HEK293 (cell line): ENCODE measurements around the gene AUH.

Experiments
- CTCF ChIA-PET: fragments of 350-600 bp; formaldehyde crosslinking; extraction: SDS; loops from one replicate; lab custom pipeline; 2021; ENCODE audit warnings: antibody characterized with exemption; lab: Yijun Ruan, JAX
- POLR2A ChIA-PET: fragments of 300-600 bp; formaldehyde crosslinking; extraction: SDS; loops from one replicate; lab custom pipeline; 2020; ENCODE audit warnings: antibody characterized with exemption, inconsistent platforms; lab: Yijun Ruan, JAX
- H3K27ac ChIP-seq: fragments of 200-500 bp; sonication (Bioruptor generic); 2 replicates; pipeline ENCODE4 v1.5.1; 2014; ENCODE audit warnings: low read depth, low read length, control low read depth, inconsistent platforms; ENCODE audit errors: extremely low read depth
- H3K36me3 ChIP-seq, 2 experiments: fragments of 200-500 bp in 1 of 2; sonication (Bioruptor generic) in 1 of 2; 1 replicate in 1 of 2; 2 replicates in 1 of 2; pipeline ENCODE4 v1.5.1; 2014 to 2017; ENCODE audit warnings: inconsistent platforms in 2 of 2, low read length in 2 of 2; ENCODE audit not compliant: control insufficient read depth in 2 of 2, insufficient read depth in 1 of 2
- H3K4me1 ChIP-seq: fragments of 200-500 bp; sonication (Bioruptor generic); 2 replicates; pipeline ENCODE4 v1.5.1; 2014; ENCODE audit warnings: mild to moderate bottlenecking, low read length, inconsistent platforms; ENCODE audit not compliant: control insufficient read depth, insufficient read depth
- H3K4me3 ChIP-seq: 2 replicates; pipeline ENCODE4 v1.5.1; 2011; ENCODE audit warnings: low read depth, mild to moderate bottlenecking, control low read depth, low read length, moderate library complexity
- H3K9me3 ChIP-seq: fragments of 200-500 bp; sonication (Bioruptor generic); 2 replicates; pipeline ENCODE4 v1.5.1; 2014; ENCODE audit warnings: low read depth, low read length, inconsistent platforms; ENCODE audit not compliant: control insufficient read depth, insufficient read depth
- EGR2 ChIP-seq: fragments of 450-650 bp; formaldehyde crosslinking; IDR thresholded peaks from 2 replicates; pipeline ENCODE4 v1.5.1; 2016; ENCODE audit warnings: low read depth, missing biosample characterization, missing genetic modification characterization
- GLI2 ChIP-seq: fragments of 450-650 bp; formaldehyde crosslinking; IDR thresholded peaks from 2 replicates; pipeline ENCODE4; 2017; ENCODE audit warnings: missing biosample characterization, missing genetic modification characterization, low read depth, borderline replicate concordance
- GLIS1 ChIP-seq: fragments of 450-650 bp; formaldehyde crosslinking; IDR thresholded peaks from 2 replicates; pipeline ENCODE4 v1.5.1; 2016; ENCODE audit warnings: missing biosample characterization, missing genetic modification characterization
- KLF8 ChIP-seq: fragments of 450-650 bp; formaldehyde crosslinking; IDR thresholded peaks from 2 replicates; pipeline ENCODE4 v1.5.1; 2016; ENCODE audit warnings: missing biosample characterization, missing genetic modification characterization
- PRDM6 ChIP-seq: fragments of 450-650 bp; formaldehyde crosslinking; IDR thresholded peaks from 2 replicates; pipeline ENCODE4 v1.5.1; 2017; ENCODE audit warnings: missing biosample characterization, missing genetic modification characterization
- YY2 ChIP-seq: fragments of 450-650 bp; formaldehyde crosslinking; IDR thresholded peaks from 2 replicates; pipeline ENCODE4 v1.5.1; 2016; ENCODE audit warnings: missing biosample characterization, missing genetic modification characterization
- ZFP41 ChIP-seq: fragments of 450-650 bp; formaldehyde crosslinking; IDR thresholded peaks from 2 replicates; pipeline ENCODE4 v1.5.1; 2016; ENCODE audit warnings: missing biosample characterization, missing genetic modification characterization, borderline replicate concordance
- ZNF112 ChIP-seq: fragments of 450-650 bp; formaldehyde crosslinking; IDR thresholded peaks from 2 replicates; pipeline ENCODE4 v1.5.0; 2017; ENCODE audit warnings: missing biosample characterization, missing genetic modification characterization
- ZNF24 ChIP-seq: fragments of 450-650 bp; formaldehyde crosslinking; IDR thresholded peaks from 2 replicates; pipeline ENCODE4 v1.5.1; 2016; ENCODE audit warnings: missing biosample characterization, missing genetic modification characterization
- ZNF521 ChIP-seq: fragments of 450-650 bp; formaldehyde crosslinking; IDR thresholded peaks from 2 replicates; pipeline ENCODE4 v1.5.1; 2017; ENCODE audit warnings: missing biosample characterization, mild to moderate bottlenecking, missing genetic modification characterization
- ZNF548 ChIP-seq: fragments of 450-650 bp; formaldehyde crosslinking; IDR thresholded peaks from 2 replicates; pipeline ENCODE4 v1.5.1; 2016; ENCODE audit warnings: missing biosample characterization, missing genetic modification characterization
- ZNF580 ChIP-seq: fragments of 450-650 bp; formaldehyde crosslinking; IDR thresholded peaks from 2 replicates; pipeline ENCODE4 v1.5.1; 2016; ENCODE audit warnings: missing biosample characterization, missing genetic modification characterization
- ZNF585B ChIP-seq: fragments of 450-650 bp; formaldehyde crosslinking; IDR thresholded peaks from 2 replicates; pipeline ENCODE4 v1.5.1; 2016; ENCODE audit warnings: missing biosample characterization, missing genetic modification characterization
- ZNF600 ChIP-seq: fragments of 450-650 bp; formaldehyde crosslinking; IDR thresholded peaks from 2 replicates; pipeline ENCODE4 v1.5.1; 2016; ENCODE audit warnings: missing biosample characterization, missing genetic modification characterization
- ZNF621 ChIP-seq: fragments of 450-650 bp; formaldehyde crosslinking; IDR thresholded peaks from 2 replicates; pipeline ENCODE4 v1.5.1; 2017; ENCODE audit warnings: missing biosample characterization, missing genetic modification characterization
- ZNF664 ChIP-seq: fragments of 450-650 bp; formaldehyde crosslinking; IDR thresholded peaks from 2 replicates; pipeline ENCODE4 v1.5.1; 2016; ENCODE audit warnings: missing biosample characterization, missing genetic modification characterization
- ZNF768 ChIP-seq: fragments of 450-650 bp; formaldehyde crosslinking; IDR thresholded peaks from 2 replicates; pipeline ENCODE4 v1.5.1; 2018; ENCODE audit warnings: missing biosample characterization, mild to moderate bottlenecking, missing genetic modification characterization
- ZNF837 ChIP-seq: fragments of 450-650 bp; formaldehyde crosslinking; IDR thresholded peaks from 2 replicates; pipeline ENCODE4 v1.5.1; 2016; ENCODE audit warnings: missing biosample characterization, missing genetic modification characterization
- ZSCAN30 ChIP-seq: fragments of 450-650 bp; IDR thresholded peaks from 2 replicates; pipeline ENCODE4 v1.5.1; 2018; ENCODE audit warnings: missing biosample characterization, mild to moderate bottlenecking, missing genetic modification characterization, moderate library complexity
- TF ChIP-seq, protein P1 (sequence below): fragments of 450-650 bp; formaldehyde crosslinking; IDR thresholded peaks from 2 replicates; pipeline ENCODE4 v1.5.1; 2016; ENCODE audit warnings: missing biosample characterization, missing genetic modification characterization, borderline replicate concordance

The AUH gene

DNA sequence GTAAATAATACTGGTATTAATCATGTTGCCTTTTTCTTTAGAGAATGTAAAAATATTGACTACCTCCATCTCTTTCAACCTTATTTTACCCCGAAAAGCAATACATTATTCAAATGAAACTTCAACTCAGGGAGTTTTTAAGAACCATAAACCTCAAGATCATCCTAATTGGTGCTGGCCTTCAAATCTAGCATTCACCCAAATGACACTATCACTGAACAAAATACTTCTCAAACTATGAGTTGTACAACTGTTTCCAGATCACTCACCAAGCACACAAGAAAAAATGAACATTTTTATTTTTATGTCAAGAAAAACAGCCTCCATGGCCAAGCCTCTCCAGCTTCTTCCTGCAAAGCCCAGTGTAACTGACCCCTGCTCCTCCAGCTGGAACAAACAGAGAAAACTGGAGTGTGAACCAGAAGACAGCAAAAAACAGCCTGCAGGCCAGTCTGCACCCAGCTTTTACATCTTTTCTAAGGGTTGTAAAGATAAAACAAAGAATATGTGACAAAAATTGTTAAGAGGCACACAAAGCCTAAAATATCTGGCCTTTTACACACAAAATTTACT, 21.2 kb downstream of the AUH start:
- POLR2A ChIA-PET, result no interaction called here
- no peaks in the 10 kb centered on the region for H3K9me3 ChIP-seq
- TF ChIP-seq KLF8 (tag by site-specific recombination) (no peak), ZNF585B (tag by site-specific recombination) (no peak), GLI2 (tag by site-specific recombination) (no peak), ZNF24 (tag by site-specific recombination) (no peak), ZNF621 (tag by site-specific recombination) (no peak), ZSCAN30 (tag by site-specific recombination) (no peak), ZNF548 (no peak), ZNF837 (tag by site-specific recombination) (no peak), PRDM6 (tag by site-specific recombination) (no peak), ZNF600 (tag by site-specific recombination) (no peak), YY2 (tag by site-specific recombination) (no peak), ZNF112 (tag by site-specific recombination) (no peak), ZNF664 (tag by site-specific recombination) (no peak), ZNF768 (no peak), ZNF521 (tag by site-specific recombination) (no peak), GLIS1 (tag by site-specific recombination) (no peak), ZFP41 (tag by site-specific recombination) (no peak), EGR2 (tag by site-specific recombination) (no peak), ZNF580 (tag by site-specific recombination) (no peak)
- TF ChIP-seq, protein P1, sequence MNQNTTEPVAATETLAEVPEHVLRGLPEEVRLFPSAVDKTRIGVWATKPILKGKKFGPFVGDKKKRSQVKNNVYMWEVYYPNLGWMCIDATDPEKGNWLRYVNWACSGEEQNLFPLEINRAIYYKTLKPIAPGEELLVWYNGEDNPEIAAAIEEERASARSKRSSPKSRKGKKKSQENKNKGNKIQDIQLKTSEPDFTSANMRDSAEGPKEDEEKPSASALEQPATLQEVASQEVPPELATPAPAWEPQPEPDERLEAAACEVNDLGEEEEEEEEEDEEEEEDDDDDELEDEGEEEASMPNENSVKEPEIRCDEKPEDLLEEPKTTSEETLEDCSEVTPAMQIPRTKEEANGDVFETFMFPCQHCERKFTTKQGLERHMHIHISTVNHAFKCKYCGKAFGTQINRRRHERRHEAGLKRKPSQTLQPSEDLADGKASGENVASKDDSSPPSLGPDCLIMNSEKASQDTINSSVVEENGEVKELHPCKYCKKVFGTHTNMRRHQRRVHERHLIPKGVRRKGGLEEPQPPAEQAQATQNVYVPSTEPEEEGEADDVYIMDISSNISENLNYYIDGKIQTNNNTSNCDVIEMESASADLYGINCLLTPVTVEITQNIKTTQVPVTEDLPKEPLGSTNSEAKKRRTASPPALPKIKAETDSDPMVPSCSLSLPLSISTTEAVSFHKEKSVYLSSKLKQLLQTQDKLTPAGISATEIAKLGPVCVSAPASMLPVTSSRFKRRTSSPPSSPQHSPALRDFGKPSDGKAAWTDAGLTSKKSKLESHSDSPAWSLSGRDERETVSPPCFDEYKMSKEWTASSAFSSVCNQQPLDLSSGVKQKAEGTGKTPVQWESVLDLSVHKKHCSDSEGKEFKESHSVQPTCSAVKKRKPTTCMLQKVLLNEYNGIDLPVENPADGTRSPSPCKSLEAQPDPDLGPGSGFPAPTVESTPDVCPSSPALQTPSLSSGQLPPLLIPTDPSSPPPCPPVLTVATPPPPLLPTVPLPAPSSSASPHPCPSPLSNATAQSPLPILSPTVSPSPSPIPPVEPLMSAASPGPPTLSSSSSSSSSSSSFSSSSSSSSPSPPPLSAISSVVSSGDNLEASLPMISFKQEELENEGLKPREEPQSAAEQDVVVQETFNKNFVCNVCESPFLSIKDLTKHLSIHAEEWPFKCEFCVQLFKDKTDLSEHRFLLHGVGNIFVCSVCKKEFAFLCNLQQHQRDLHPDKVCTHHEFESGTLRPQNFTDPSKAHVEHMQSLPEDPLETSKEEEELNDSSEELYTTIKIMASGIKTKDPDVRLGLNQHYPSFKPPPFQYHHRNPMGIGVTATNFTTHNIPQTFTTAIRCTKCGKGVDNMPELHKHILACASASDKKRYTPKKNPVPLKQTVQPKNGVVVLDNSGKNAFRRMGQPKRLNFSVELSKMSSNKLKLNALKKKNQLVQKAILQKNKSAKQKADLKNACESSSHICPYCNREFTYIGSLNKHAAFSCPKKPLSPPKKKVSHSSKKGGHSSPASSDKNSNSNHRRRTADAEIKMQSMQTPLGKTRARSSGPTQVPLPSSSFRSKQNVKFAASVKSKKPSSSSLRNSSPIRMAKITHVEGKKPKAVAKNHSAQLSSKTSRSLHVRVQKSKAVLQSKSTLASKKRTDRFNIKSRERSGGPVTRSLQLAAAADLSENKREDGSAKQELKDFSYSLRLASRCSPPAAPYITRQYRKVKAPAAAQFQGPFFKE (tag by site-specific recombination), result no peak
- TF ChIP-seq, all 188 proteins: peak for 0
- CTCF ChIA-PET, result interaction anchor here (0.7 to 2.0 kb wide), 2 partner anchors 16 to 426 kb away, joined by 3 to 5 read pairs; no protein-coding TSS in a partner anchor
- Histone ChIP-seq H3K36me3 (peaks cover 0 to 30% of the 10 kb centered on the region in 2 experiments; a peak in 1 of 3 replicates), H3K4me1 (no peaks in the 10 kb centered on the region), H3K27ac (no peak overlapping the region), H3K4me3 (no peak overlapping the region)
